GM19467 (cell line): ENCODE data around the gene ARHGAP23.
"Not testable (repeated sequence)": the region's sequence is repeated elsewhere in the genome, so short reads cannot be mapped to it uniquely, and the experiment has no call there.

Experiments used
- ATAC-seq: cut with Tn5 transposase; IDR thresholded peaks from one replicate; pipeline ENCODE4 v1.9.1; 2021; ENCODE audit warnings: mild to moderate bottlenecking, moderate library complexity; ENCODE audit not compliant: unreplicated experiment

The ARHGAP23 gene

GRCh38 chr17:38460716-38461630 lies 32.7 kb downstream of the ARHGAP23 start:
- ATAC-seq: no peak

GRCh38 chr17:38461683-38462082 lies 33.4 kb downstream of the ARHGAP23 start:
- ATAC-seq: no peak

- no peak for ATAC-seq
Measured at GRCh38 chr17:38463451-38463858, 35.2 kb downstream of the ARHGAP23 start.

- ATAC-seq: no peak
Measured at GRCh38 chr17:38464251-38464722, 36.0 kb downstream of the ARHGAP23 start.

- no peak for ATAC-seq
Measured at GRCh38 chr17:38464723-38465390, 36.6 kb downstream of the ARHGAP23 start.

- ATAC-seq: no peak
Measured at GRCh38 chr17:38465391-38466345, 37.4 kb downstream of the ARHGAP23 start.

GRCh38 chr17:38466346-38467315 lies 38.4 kb downstream of the ARHGAP23 start:
- ATAC-seq: no peak

- no peak for ATAC-seq
Measured at GRCh38 chr17:38467491-38467890, 39.2 kb downstream of the ARHGAP23 start.

- ATAC-seq: no peak
Measured at GRCh38 chr17:38469875-38470274, 41.6 kb downstream of the ARHGAP23 start.

- ATAC-seq: not testable (repeated sequence)
Measured at GRCh38 chr17:38471253-38471652, 43.0 kb downstream of the ARHGAP23 start.

GRCh38 chr17:38474666-38475065 lies 46.4 kb downstream of the ARHGAP23 start:
- ATAC-seq: not testable (repeated sequence)

- no peak for ATAC-seq
Measured at GRCh38 chr17:38476549-38476948, 48.3 kb downstream of the ARHGAP23 start.

- ATAC-seq: not testable (repeated sequence)
Measured at GRCh38 chr17:38477417-38477816, 49.2 kb downstream of the ARHGAP23 start.

- not testable (repeated sequence) for ATAC-seq
Measured at GRCh38 chr17:38477951-38478350, 49.7 kb downstream of the ARHGAP23 start.

- not testable (repeated sequence) for ATAC-seq
Measured at GRCh38 chr17:38478667-38479066, 50.4 kb downstream of the ARHGAP23 start.

- ATAC-seq: not testable (repeated sequence)
Measured at GRCh38 chr17:38482039-38482699, 53.9 kb downstream of the ARHGAP23 start.

- not testable (repeated sequence) for ATAC-seq
Measured at GRCh38 chr17:38482700-38483043, 54.4 kb downstream of the ARHGAP23 start.

- not testable (repeated sequence) for ATAC-seq
Measured at GRCh38 chr17:38484242-38485145, 56.2 kb downstream of the ARHGAP23 start.
